Keratinocyte (primary cell): ENCODE data around the gene GLT6D1. TPM values are rescaled to one million over a fixed set of nuclear protein-coding genes. Genes with fewer than 3 reads are reported as not detected.

Source experiments
- DNase-seq: peaks from one replicate; pipeline ENCODE4 v3.0.0-alpha.2; 2011; ENCODE audit warnings: low read depth, missing footprints, low spot score
- FAIRE-seq: peaks from 2 replicates; lab custom pipeline; 2011; peaks lifted over from hg19 to GRCh38; lab: Jason Lieb, UNC
- H2AFZ ChIP-seq: 2 replicates; pipeline ENCODE4 v1.6.0; 2012; ENCODE audit warnings: low read length, control low read depth, inconsistent platforms; ENCODE audit not compliant: control insufficient read depth
- H3K27ac ChIP-seq: 2 replicates; pipeline ENCODE4 v1.5.1; 2011; ENCODE audit warnings: low read length; ENCODE audit not compliant: control insufficient read depth, insufficient read depth
- H3K27me3 ChIP-seq: 3 replicates; pipeline ENCODE4 v1.6.0; 2011; ENCODE audit warnings: low read length; ENCODE audit not compliant: control insufficient read depth, insufficient read depth; ENCODE audit errors: extremely low read depth
- H3K36me3 ChIP-seq, 2 experiments: 2 replicates in 1 of 2; 3 replicates in 1 of 2; pipeline ENCODE4 v1.5.1; 2011; ENCODE audit warnings: low read length in 2 of 2, mild to moderate bottlenecking in 1 of 2; ENCODE audit not compliant: control insufficient read depth in 2 of 2, insufficient read depth in 2 of 2; ENCODE audit errors: extremely low read depth in 1 of 2
- H3K4me1 ChIP-seq: 3 replicates; pipeline ENCODE4 v1.5.1; 2011; ENCODE audit warnings: low read length; ENCODE audit not compliant: control insufficient read depth, insufficient read depth; ENCODE audit errors: extremely low read depth
- H3K4me2 ChIP-seq: 3 replicates; pipeline ENCODE4 v1.6.0; 2011; ENCODE audit warnings: low read depth, low read length; ENCODE audit not compliant: control insufficient read depth, insufficient read depth; ENCODE audit errors: extremely low read depth
- H3K4me3 ChIP-seq, 3 experiments: fragments of 200-600 bp in 1 of 3; sonication (generic) in 1 of 3; 2 replicates in 2 of 3; 3 replicates in 1 of 3; pipeline ENCODE4 v1.5.1; 2011 to 2016; ENCODE audit warnings: low read length in 3 of 3, mild to moderate bottlenecking in 3 of 3, control low read depth in 2 of 3, inconsistent platforms in 1 of 3, low read depth in 1 of 3, mixed read lengths in 1 of 3, mixed run types in 1 of 3, moderate library complexity in 1 of 3; ENCODE audit not compliant: control insufficient read depth in 2 of 3, insufficient read depth in 2 of 3; ENCODE audit errors: extremely low read depth in 1 of 3
- H3K79me2 ChIP-seq: 2 replicates; pipeline ENCODE4 v1.6.0; 2012; ENCODE audit warnings: low read length; ENCODE audit not compliant: control insufficient read depth, insufficient read depth
- H3K9ac ChIP-seq: 3 replicates; pipeline ENCODE4 v1.6.0; 2011; ENCODE audit warnings: low read length; ENCODE audit not compliant: control insufficient read depth, insufficient read depth; ENCODE audit errors: extremely low read depth
- H3K9me1 ChIP-seq: 3 replicates; pipeline ENCODE4 v1.6.0; 2011; ENCODE audit warnings: low read length; ENCODE audit not compliant: control insufficient read depth, insufficient read depth; ENCODE audit errors: extremely low read depth
- H3K9me3 ChIP-seq: 2 replicates; pipeline ENCODE4 v1.5.1; 2012; ENCODE audit warnings: low read depth, low read length; ENCODE audit not compliant: control insufficient read depth
- H4K20me1 ChIP-seq: 3 replicates; pipeline ENCODE4 v1.6.0; 2011; ENCODE audit warnings: low read length; ENCODE audit not compliant: control insufficient read depth, insufficient read depth; ENCODE audit errors: extremely low read depth
- CTCF ChIP-seq, 3 experiments: IDR thresholded peaks in 1 of 3; conservative IDR thresholded peaks in 1 of 3; optimal IDR thresholded peaks in 1 of 3; 2 replicates in 2 of 3; 3 replicates in 1 of 3; pipeline versions ENCODE3 to v1.5.1; 2011; ENCODE audit warnings: low read length in 3 of 3, mild to moderate bottlenecking in 3 of 3, moderate library complexity in 2 of 3, control low read depth in 1 of 3, inconsistent platforms in 1 of 3; ENCODE audit not compliant: insufficient read depth in 2 of 3; ENCODE audit errors: extremely low read depth in 1 of 3
- EZH2 ChIP-seq: IDR thresholded peaks from one replicate; pipeline ENCODE4 v1.6.1; 2012; ENCODE audit warnings: inconsistent platforms, mild to moderate bottlenecking, low read length, moderate library complexity
- dilution Hi-C: fragments of 300-500 bp; cut with MboI; formaldehyde crosslinking; loops from one replicate; pipeline ENCODE4 v1.7.0; 2020; ENCODE audit warnings: low sequenced_read_pairs; ENCODE audit not compliant: extremely low pct_ligation_motif_present
- polyA plus RNA-seq, 5 experiments: library from polyadenylated mRNA; depleted of rRNA in 3 of 5; stranded (reverse) in 3 of 5; stranded (forward) in 1 of 5; unstranded in 1 of 5; fragments of >200 nt; gene quantifications; 1 replicate in 1 of 5; 2 replicates in 3 of 5; 3 replicates in 1 of 5; pipeline versions ENCODE4 v1.2.1 to v1.2.3, GENCODE V29; 2011 to 2012; ENCODE audit warnings: missing spikeins in 2 of 5, low read depth in 1 of 5, low replicate concordance in 1 of 5

Gene GLT6D1
- polyA plus RNA-seq, 1 donor (not counting 4 experiments of a cell fraction or from before 2014, with no cell fraction given) = not detected

GRCh38 chr9:135592625-135593024 is 46.7 kb downstream of the GLT6D1 start:
- dilution Hi-C loops = no loop called here
- no peak overlapping the region for H2AFZ ChIP-seq
- no peak overlapping the region for H3K27ac ChIP-seq
- H3K4me2 ChIP-seq = no peak overlapping the region
- no peaks in the 10 kb centered on the region for H4K20me1 ChIP-seq
- H3K36me3 ChIP-seq = no peaks in the 10 kb centered on the region
- FAIRE-seq = no peak
- TF ChIP-seq CTCF (optimal IDR thresholded peaks at IDR 0.05 in 1 of 3, IDR thresholded peaks at IDR 0.05 in 1 of 3, conservative IDR thresholded peaks at IDR 0.05 in 1 of 3; ENCODE audit: extremely low read depth in 1 of 3, insufficient read depth in 2 of 3, low read length in 3 of 3) = no peak
- no peak for TF ChIP-seq EZH2
- H3K27me3 ChIP-seq = no peaks in the 10 kb centered on the region
- no peak overlapping the region for H3K9ac ChIP-seq
- no peaks in the 10 kb centered on the region for H3K79me2 ChIP-seq
- H3K9me3 ChIP-seq = no peaks in the 10 kb centered on the region
- H3K4me3 ChIP-seq = no peak overlapping the region
- no peaks in the 10 kb centered on the region for H3K9me1 ChIP-seq
- DNase-seq = no peak
- no peaks in the 10 kb centered on the region for H3K4me1 ChIP-seq

- H3K9me1 ChIP-seq = no peaks in the 10 kb centered on the region
Observed at GRCh38 chr9:135592331-135592590, 47.1 kb downstream of the GLT6D1 start.

More at GRCh38 chr9:135592331-135592590, 47.1 kb downstream of the GLT6D1 start:
- Histone ChIP-seq H3K4me2 (no peak overlapping the region), H3K79me2 (no peaks in the 10 kb centered on the region), H3K4me1 (no peaks in the 10 kb centered on the region), H3K27me3 (no peaks in the 10 kb centered on the region), H3K27ac (no peak overlapping the region), H2AFZ (no peak overlapping the region), H3K4me3 (no peak overlapping the region), H3K9me3 (no peaks in the 10 kb centered on the region), H3K9ac (no peak overlapping the region), H4K20me1 (no peaks in the 10 kb centered on the region), H3K36me3 (no peaks in the 10 kb centered on the region)
- no peak for DNase-seq
- dilution Hi-C loops = no loop called here
- TF ChIP-seq CTCF (optimal IDR thresholded peaks at IDR 0.05 in 1 of 3, IDR thresholded peaks at IDR 0.05 in 1 of 3, conservative IDR thresholded peaks at IDR 0.05 in 1 of 3; ENCODE audit: extremely low read depth in 1 of 3, insufficient read depth in 2 of 3, low read length in 3 of 3) (no peak), EZH2 (no peak)
- FAIRE-seq = no peak
